Fibroblast of the aortic adventitia (primary cell): ENCODE data around the gene VPS18. TPM values are rescaled to one million over a fixed set of nuclear protein-coding genes. Genes with fewer than 3 reads are reported as not detected.

Source experiments
- DNase-seq: peaks from one replicate; pipeline ENCODE4 v3.0.0-alpha.2; 2010; ENCODE audit warnings: low read depth
- H3K4me3 ChIP-seq: 2 replicates; pipeline ENCODE4 v1.5.1; 2011; ENCODE audit warnings: low read depth, mild to moderate bottlenecking, control low read depth, low read length, moderate library complexity
- total RNA-seq: library from RNA; depleted of rRNA; stranded (reverse); fragments of >200 nt; gene quantifications from 2 replicates; pipeline ENCODE4 v1.2.3, GENCODE V29; 2012; ENCODE audit warnings: low replicate concordance
- TF ChIP-seq, protein P1 (sequence below): IDR thresholded peaks from 2 replicates; pipeline ENCODE4 v1.5.1; 2011; ENCODE audit warnings: mild to moderate bottlenecking, low read length, control low read depth, inconsistent platforms; ENCODE audit not compliant: insufficient read depth

Gene VPS18
- total RNA-seq, 1 donor = 32.2 TPM

GRCh38 chr15:40926659-40927494 is 32.6 kb downstream of the VPS18 start:
- DNase-seq = no peak
- no peak overlapping the region for H3K4me3 ChIP-seq
- TF ChIP-seq, protein P1, sequence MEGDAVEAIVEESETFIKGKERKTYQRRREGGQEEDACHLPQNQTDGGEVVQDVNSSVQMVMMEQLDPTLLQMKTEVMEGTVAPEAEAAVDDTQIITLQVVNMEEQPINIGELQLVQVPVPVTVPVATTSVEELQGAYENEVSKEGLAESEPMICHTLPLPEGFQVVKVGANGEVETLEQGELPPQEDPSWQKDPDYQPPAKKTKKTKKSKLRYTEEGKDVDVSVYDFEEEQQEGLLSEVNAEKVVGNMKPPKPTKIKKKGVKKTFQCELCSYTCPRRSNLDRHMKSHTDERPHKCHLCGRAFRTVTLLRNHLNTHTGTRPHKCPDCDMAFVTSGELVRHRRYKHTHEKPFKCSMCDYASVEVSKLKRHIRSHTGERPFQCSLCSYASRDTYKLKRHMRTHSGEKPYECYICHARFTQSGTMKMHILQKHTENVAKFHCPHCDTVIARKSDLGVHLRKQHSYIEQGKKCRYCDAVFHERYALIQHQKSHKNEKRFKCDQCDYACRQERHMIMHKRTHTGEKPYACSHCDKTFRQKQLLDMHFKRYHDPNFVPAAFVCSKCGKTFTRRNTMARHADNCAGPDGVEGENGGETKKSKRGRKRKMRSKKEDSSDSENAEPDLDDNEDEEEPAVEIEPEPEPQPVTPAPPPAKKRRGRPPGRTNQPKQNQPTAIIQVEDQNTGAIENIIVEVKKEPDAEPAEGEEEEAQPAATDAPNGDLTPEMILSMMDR = no peak

DNA sequence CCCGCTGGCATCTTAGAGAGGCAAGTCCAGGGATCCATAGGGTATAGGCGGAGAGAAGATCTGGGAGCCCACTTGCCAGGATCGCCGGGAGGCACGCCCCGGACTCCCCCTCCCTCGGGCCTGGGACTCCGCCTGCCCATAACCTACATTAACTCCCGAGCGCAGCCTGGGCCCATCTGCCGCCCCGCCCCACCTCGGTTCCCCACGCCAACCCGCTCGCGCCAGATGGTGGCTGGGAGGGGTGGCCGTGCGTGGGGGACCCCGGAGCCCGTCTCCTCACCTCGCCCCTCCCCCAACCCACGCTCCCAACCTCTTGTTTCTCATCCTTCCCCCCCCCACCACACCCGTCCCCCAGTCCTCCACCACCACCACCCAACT is 33.2 kb downstream of the VPS18 start:
- TF ChIP-seq, protein P1 = no peak
- no peak for DNase-seq

GRCh38 chr15:40927873-40928806 is 33.9 kb downstream of the VPS18 start:
- H3K4me3 ChIP-seq = peak overlapping the region; percentile 28
- TF ChIP-seq, protein P1 = no peak
- no peak for DNase-seq

More for the DNA sequence above, 33.2 kb downstream of the VPS18 start:
- H3K4me3 ChIP-seq = no peak overlapping the region

DNA sequence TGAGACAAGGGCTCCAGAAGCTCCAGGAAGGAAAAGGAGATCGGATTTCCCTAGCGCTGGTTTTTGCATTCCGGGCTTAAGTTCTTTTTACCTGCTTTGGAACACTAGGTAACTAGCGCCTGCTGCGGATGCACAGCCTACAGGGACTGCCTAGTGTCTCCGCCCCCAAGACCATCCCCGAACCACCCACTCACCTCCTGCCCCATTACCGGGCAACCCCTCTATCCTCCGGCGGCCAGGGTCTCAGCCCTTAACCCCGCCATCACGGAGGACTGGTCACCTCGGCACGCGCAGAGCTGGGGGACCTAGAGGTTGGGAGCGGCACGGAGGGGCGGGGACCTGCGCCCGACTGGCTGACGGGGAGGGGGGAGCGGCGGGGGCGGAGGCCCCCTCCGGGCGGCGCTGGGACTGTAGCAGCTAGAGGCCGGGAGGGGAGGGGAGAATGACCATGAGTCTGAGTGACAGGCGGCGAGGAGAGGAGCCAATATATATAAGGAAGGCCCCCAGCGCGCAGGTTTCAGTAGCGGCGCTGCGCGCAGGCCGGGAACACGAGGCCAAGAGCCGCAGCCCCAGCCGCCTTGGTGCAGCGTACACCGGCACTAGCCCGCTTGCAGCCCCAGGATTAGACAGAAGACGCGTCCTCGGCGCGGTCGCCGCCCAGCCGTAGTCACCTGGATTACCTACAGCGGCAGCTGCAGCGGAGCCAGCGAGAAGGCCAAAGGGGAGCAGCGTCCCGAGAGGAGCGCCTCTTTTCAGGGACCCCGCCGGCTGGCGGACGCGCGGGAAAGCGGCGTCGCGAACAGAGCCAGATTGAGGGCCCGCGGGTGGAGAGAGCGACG is 34.8 kb downstream of the VPS18 start, which contains the start of gene DLL4:
Gene DLL4 (plus strand): TSS at position 520 of the 839 bp plus-strand sequence. CDS start 329 bp downstream, outside the sequence.
- TF ChIP-seq, protein P1 = no peak
- H3K4me3 ChIP-seq = peak within 1 kb of the TSS; percentile 50
- no peak for DNase-seq

DNA sequence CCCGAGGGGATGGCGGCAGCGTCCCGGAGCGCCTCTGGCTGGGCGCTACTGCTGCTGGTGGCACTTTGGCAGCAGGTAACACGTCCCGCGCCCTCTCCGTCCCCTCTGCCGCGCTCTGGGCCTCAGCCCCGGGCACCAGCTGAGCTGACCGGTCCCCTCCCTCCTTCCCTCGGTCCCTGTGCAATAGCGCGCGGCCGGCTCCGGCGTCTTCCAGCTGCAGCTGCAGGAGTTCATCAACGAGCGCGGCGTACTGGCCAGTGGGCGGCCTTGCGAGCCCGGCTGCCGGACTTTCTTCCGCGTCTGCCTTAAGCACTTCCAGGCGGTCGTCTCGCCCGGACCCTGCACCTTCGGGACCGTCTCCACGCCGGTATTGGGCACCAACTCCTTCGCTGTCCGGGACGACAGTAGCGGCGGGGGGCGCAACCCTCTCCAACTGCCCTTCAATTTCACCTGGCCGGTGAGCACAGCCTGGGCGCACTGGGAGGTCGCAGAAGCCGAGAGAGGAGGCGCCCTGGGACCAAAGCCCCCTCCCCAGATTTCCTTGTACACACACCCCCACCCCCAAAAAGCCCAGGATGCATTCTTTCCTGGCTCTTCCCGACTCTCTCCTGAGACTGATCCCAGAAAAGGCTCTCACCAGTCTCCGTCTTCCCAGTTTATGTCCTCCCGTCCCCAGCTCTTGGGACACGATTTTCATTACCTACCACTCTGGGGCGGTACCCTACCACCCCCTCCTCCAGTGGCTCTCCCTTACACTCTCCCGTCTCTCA is 35.6 kb downstream of the VPS18 start:
- TF ChIP-seq, protein P1 = peak; percentile 16
- H3K4me3 ChIP-seq = peak overlapping the region; percentile 50
- DNase-seq = peak; percentile 43
